Measurements from ENCODE around the gene GPATCH11.

Gene GPATCH11

GRCh38 chr2:37061013-37061711 lies 23.2 kb upstream of the GPATCH11 start:
- TF ChIP-seq, protein P1, sequence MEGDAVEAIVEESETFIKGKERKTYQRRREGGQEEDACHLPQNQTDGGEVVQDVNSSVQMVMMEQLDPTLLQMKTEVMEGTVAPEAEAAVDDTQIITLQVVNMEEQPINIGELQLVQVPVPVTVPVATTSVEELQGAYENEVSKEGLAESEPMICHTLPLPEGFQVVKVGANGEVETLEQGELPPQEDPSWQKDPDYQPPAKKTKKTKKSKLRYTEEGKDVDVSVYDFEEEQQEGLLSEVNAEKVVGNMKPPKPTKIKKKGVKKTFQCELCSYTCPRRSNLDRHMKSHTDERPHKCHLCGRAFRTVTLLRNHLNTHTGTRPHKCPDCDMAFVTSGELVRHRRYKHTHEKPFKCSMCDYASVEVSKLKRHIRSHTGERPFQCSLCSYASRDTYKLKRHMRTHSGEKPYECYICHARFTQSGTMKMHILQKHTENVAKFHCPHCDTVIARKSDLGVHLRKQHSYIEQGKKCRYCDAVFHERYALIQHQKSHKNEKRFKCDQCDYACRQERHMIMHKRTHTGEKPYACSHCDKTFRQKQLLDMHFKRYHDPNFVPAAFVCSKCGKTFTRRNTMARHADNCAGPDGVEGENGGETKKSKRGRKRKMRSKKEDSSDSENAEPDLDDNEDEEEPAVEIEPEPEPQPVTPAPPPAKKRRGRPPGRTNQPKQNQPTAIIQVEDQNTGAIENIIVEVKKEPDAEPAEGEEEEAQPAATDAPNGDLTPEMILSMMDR (IDR thresholded peaks at IDR 0.05; ENCODE audit: control insufficient read depth, insufficient read depth, low read depth, low read length, missing control alignments): no peak
- no peak for DNase-seq (ENCODE audit: low read depth)
- H3K4me3 ChIP-seq (ENCODE audit: control insufficient read depth, low read depth, low read length): no peak overlapping the region

DNA sequence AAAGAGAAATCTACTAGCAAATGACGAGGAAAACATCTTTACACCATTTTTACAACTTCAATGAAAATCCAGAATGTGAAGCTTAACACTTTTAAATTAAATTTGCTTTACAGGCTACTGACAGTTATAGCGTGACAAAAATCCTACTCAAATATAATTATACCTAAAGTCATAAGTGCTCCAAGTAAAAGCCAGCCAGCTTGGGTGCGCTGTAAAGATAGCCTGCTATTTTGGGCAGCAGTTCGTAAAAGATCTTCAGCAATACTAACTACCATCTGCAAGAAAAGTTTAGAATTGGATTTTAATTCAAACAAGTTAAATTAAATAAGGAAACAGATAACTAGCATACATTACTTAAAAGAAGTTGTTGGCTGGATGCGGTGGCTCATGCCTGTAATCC lies 22.5 kb upstream of the GPATCH11 start:
- no peak for DNase-seq (ENCODE audit: low read depth)
- H3K4me3 ChIP-seq (ENCODE audit: control insufficient read depth, low read depth, low read length): no peak overlapping the region
- TF ChIP-seq, protein P1 (IDR thresholded peaks at IDR 0.05; ENCODE audit: control insufficient read depth, insufficient read depth, low read depth, low read length, missing control alignments): no peak

- DNase-seq (ENCODE audit: low read depth): no peak
- TF ChIP-seq, protein P1 (IDR thresholded peaks at IDR 0.05; ENCODE audit: control insufficient read depth, insufficient read depth, low read depth, low read length, missing control alignments): no peak
- H3K4me3 ChIP-seq (ENCODE audit: control insufficient read depth, low read depth, low read length): no peak overlapping the region
Measured at GRCh38 chr2:37068686-37069085, 15.6 kb upstream of the GPATCH11 start.

GRCh38 chr2:37070931-37071330 lies 13.4 kb upstream of the GPATCH11 start:
- DNase-seq (ENCODE audit: low read depth): no peak
- TF ChIP-seq, protein P1 (IDR thresholded peaks at IDR 0.05; ENCODE audit: control insufficient read depth, insufficient read depth, low read depth, low read length, missing control alignments): no peak

DNA sequence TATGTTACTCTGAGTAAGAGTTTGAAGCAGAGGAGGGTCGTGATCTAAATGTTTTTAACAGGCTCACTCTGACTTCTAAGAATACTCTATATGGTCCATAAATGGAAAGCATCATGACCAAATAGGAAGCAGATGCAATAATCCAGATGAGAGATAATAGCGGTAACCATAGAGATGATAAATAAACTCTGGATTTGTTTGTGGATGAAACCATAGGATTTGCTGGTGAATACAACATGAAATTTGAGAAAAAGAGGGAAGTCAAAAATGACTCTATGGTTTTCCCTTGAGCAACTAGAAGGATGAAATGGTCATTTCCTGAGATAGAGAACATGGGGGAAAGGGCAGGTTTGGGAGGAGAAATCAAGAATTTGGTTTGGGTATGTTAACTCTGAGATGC lies 4.1 kb upstream of the GPATCH11 start:
- H3K4me3 ChIP-seq (ENCODE audit: control insufficient read depth, low read depth, low read length): no peak overlapping the region
- TF ChIP-seq, protein P1 (IDR thresholded peaks at IDR 0.05; ENCODE audit: control insufficient read depth, insufficient read depth, low read depth, low read length, missing control alignments): no peak
- DNase-seq (ENCODE audit: low read depth): no peak

More at GRCh38 chr2:37070931-37071330, 13.4 kb upstream of the GPATCH11 start:
- no peak overlapping the region for H3K4me3 ChIP-seq (ENCODE audit: control insufficient read depth, low read depth, low read length)

- TF ChIP-seq, protein P1 (IDR thresholded peaks at IDR 0.05; ENCODE audit: control insufficient read depth, insufficient read depth, low read depth, low read length, missing control alignments): no peak
- DNase-seq (ENCODE audit: low read depth): no peak
- H3K4me3 ChIP-seq (ENCODE audit: control insufficient read depth, low read depth, low read length): no peak overlapping the region
Measured at GRCh38 chr2:37080689-37081088, 3.6 kb upstream of the GPATCH11 start.
